Activated CD8-positive, alpha-beta memory T cell treated with anti-CD3 and anti-CD28 coated beads for 1 hour (primary cell): ENCODE measurements around the gene HBEGF.

Source experiments
- DNase-seq, 2 donors: peaks; one replicate each; pipeline ENCODE4 v3.0.0-alpha.2; 2020; ENCODE audit warnings: low read depth in 1 of 2; ENCODE audit errors: extremely low read depth in 1 of 2

HBEGF gene, protein sequence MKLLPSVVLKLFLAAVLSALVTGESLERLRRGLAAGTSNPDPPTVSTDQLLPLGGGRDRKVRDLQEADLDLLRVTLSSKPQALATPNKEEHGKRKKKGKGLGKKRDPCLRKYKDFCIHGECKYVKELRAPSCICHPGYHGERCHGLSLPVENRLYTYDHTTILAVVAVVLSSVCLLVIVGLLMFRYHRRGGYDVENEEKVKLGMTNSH

DNA sequence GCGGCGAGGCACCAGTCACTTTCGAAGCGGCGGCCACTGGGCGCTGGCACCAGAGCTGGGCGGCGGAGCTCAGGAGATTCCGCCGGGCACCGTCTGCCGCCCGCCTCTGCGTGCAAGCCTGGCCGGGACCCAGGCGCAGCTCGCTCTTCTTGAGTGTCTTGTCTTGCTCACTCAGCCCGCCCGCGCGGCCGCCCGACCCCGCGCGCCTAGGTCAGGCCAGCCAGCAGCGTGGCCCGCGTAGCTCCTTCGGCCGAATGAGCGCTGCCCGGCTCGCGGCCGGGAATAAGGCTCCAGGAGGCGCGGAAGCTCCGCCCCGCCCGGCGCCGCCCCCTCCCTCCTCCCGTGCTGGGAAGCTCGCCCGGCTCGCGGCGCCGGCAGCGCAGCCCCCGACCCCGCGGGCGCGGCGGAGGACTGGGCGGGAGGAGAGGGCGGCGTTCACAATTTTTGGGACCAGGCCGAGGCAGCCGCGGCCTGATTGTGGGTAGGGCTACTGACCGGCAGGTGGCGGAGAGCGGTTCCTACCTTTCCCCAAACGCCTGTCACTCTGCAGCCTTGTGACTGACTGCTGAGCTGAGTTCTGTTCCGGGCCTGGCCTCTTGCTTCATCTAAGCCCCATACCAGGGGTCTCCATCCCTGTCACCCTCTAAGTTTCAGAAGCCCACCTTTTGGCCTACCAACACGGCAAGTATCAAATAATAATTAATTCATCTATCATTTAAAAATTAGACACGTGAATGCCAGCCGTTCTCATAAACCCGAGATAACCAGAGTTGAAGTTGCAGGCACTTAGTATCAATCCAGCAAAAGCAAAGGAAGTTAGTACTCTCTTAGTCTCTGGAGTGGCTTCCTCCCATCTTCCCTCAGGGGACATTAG, at the start of gene HBEGF:
Gene HBEGF, minus strand, starts transcription at position 256 of the 874 bp plus-strand sequence. CDS start 275 bp downstream, outside the sequence.
- DNase-seq: peak; percentile 6 to 34

DNA sequence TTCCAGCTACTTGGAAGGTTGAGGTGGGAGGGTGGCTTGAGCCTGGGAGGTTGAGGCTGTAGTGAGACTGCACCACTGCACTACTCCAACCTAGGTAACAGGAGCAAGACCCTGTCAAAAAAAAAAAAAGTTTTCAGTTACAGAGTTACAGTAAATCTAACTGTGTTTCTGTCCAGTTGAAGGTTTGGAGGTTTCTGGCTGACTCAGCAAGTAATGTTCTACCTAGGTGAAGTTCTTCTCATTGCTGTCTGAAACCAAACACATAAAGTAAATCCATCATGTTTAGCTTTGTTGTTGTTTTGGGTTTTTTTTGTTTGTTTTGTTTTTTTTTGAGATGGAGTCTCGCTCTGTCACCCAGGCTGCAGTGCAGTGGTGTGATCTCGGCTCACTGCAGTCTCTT, 47.3 kb upstream of the HBEGF start:
- no peak for DNase-seq

GRCh38 chr5:140391732-140392131, 45.3 kb upstream of the HBEGF start:
- DNase-seq: no peak

GRCh38 chr5:140391312-140391711, 44.9 kb upstream of the HBEGF start:
- DNase-seq: no peak

GRCh38 chr5:140388052-140388451, 41.6 kb upstream of the HBEGF start:
- no peak for DNase-seq

- no peak for DNase-seq
These were observed 36.9 kb upstream of the HBEGF start for GRCh38 chr5:140383300-140383699.

DNA sequence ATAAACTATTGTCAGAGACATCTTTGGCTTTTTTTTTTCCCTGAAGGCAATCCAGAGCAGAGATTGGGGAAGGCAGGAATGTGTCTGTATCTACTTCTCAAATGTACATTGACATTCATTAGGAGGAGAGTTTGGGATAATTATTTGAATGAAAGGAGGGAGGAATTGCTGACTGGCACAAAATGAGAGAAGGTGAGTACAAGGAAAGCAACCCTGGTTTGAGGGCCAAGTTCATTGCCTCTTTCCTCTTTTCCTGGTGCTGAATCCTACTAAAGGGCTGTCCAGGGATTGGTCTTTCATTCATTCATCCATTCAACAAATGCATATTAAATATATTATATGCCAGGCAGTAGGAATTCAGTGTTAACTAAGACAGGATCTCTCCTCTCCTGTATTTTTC, 36.5 kb upstream of the HBEGF start:
- no peak for DNase-seq

DNA sequence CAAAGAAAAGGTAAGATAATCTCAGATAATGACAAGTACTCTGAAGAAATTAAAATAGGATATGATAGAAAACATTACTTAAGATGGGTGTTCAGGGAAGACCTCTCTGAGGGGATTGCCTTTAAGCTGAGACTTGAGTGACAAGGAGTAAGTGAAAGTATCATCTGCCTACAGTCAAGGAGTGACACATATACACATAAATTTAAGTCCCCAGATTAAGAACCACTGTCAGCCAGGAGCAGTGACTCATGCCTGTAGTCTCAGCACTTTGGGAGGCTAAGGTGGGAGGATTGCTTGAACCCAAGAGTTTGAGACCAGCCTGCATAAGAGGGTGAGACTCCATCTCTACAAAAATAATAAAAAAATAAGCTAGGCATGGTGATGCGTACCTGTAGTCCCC, 35.6 kb upstream of the HBEGF start:
- no peak for DNase-seq

- no peak for DNase-seq
These were observed 34.9 kb upstream of the HBEGF start for GRCh38 chr5:140381351-140381750.

DNA sequence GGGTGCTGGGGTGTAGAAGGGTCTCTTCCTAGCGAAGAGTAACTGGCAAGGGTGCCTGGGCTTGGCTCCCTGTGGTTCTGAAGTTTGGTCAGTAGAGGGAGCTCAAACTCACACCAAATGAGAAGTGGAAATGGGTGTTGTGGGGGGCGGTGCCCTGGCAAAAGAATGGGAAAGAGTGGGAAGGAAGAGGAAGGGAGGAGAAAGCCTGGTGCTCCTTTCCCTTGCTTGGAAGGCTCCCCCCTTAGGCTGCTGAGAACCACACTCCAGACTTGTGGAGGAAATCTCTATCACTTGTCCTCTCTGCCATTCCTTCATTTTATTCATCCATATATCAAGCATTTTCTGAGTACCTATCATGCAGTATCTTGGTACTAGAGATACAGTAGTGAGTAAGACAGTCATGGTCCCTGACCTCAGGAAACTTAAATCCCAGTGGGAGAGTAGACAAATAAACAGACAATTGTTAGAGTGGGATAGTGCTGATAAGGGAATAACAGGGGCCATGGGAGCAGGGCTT, 26.6 kb upstream of the HBEGF start:
- no peak for DNase-seq

DNA sequence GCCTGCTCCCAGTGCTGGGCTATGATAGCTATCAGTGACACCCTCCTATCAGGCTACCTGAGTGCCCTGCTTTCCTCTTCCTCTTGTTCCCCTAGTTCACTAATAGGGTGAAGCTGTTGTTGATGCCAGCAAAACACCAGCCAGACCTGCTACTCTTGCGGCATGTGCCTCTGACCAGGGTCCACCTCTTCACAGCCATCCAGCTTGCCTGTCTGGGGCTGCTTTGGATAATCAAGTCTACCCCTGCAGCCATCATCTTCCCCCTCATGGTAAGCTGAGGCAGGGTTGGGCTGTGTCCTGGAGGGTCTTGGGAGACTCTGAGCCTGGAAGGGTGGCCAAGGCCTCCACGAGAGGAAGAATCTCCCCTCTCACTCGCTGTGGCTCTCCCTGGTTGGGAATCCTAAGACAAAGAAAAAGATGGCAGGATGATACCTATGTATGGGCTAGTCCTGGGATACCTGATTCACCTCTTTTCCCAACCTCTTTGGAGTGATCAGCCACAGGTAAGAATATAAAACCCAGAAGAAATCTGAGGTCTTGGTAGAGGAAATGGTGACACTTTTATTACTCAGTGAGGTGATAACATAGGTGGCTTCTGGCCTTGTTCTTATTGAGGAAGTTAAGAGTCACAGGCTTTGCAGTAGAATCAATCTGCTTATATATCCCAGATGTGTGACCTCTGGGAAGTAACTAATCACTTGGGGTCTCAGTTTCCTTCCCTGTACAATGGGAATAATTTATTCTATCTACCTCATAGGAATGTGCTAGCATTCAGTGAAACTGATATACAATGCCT, 25.2 kb upstream of the HBEGF start:
- DNase-seq: no peak

DNA sequence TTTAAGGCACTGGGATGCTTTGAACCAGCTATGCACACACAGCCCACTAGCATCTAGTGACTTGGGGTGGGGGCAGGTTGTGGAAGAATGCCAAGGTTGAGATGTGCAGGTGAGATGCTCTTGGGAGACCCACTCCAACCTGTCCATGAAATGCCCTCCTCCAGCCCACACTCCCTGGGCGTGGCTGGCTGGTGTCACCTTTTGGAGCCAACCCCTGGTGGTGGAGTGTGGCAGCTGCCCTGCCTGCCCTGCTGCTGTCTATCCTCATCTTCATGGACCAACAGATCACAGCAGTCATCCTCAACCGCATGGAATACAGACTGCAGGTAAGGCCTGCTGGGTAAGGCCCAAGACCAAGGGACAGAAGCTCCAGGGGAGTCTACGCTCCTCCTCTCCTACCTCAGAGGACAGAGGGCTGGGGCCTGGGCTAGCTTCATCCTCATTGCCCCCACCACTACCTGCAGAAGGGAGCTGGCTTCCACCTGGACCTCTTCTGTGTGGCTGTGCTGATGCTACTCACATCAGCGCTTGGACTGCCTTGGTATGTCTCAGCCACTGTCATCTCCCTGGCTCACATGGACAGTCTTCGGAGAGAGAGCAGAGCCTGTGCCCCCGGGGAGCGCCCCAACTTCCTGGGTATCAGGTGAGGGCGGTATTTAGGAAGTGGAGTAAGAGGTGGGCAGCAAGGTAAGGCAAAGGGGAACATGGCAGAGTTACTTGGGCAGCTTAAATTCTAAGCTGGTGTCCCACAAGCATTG, 21.0 kb upstream of the HBEGF start:
- no peak for DNase-seq

GRCh38 chr5:140366589-140367255, 20.3 kb upstream of the HBEGF start:
- no peak for DNase-seq

DNA sequence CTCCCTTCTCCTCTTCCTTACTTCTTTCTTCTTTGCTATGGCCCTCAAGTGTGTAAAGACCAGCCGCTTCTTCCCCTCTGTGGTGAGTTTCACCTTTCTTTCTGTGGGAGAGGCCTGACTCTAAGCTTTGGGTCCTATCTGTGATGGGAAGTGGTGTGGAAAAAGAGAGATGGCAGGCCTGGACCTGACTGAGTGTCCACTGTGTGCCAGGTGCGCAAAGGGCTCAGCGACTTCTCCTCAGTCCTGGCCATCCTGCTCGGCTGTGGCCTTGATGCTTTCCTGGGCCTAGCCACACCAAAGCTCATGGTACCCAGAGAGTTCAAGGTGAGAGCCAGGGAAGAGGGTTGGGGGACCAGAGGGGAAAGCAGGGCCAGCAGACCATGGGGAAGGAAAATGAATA, 19.5 kb upstream of the HBEGF start:
- no peak for DNase-seq

DNA sequence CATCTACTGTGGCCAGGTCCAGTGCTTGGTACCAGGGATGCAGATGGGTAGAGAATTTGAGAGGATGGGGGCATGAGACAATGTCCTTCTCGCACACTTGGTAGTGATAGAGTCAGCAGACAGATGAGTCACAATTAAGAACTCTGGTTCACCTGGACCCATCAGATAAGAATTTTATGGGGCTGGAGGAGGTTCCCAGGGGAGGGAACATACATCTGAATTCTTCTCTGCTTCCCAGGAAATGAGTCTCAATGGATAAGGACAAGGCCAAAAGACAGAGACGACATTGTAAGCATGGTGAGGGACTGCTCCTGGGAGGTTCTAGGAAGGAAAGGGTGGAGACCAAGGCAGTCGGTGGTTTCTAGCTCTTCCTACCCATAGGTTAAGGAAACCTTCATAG, 18.9 kb upstream of the HBEGF start:
- DNase-seq: no peak

DNA sequence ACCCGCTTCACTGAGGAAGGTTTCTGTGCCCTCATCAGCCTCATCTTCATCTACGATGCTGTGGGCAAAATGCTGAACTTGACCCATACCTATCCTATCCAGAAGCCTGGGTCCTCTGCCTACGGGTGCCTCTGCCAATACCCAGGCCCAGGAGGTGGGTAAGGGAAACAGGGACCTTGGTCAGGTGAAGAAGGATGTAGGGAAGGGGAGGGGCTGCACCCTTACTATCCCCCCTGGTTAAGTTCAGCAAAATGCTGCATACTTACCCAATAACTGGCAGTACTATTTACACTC, 18.0 kb upstream of the HBEGF start:
- no peak for DNase-seq

DNA sequence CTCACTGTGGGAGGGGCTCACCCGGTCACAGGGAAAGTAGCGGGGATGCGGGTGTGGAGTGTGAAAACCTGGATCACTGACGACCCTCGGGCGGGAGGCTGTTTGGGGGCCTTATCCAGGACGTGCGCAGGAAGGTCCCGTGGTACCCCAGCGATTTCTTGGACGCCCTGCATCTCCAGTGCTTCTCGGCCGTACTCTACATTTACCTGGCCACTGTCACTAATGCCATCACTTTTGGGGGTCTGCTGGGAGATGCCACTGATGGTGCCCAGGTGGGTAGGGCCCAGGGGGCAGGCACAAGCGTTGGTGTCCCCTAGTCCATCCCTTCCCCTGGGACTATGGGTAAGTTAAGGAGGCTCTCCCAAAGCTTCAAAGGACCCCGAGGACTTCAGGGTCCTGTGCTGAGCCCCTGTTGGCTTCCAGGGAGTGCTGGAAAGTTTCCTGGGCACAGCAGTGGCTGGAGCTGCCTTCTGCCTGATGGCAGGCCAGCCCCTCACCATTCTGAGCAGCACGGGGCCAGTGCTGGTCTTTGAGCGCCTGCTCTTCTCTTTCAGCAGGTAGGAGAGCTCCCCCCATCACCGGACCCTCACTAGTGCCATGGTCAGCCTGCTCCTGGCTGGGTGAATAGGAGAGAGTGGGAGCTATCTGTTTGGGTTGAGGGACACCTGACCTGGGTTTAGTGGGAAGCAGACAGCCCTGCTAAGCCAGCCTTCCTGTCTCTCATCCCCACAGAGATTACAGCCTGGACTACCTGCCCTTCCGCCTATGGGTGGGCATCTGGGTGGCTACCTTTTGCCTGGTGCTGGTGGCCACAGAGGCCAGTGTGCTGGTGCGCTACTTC, 17.4 kb upstream of the HBEGF start:
- no peak for DNase-seq

DNA sequence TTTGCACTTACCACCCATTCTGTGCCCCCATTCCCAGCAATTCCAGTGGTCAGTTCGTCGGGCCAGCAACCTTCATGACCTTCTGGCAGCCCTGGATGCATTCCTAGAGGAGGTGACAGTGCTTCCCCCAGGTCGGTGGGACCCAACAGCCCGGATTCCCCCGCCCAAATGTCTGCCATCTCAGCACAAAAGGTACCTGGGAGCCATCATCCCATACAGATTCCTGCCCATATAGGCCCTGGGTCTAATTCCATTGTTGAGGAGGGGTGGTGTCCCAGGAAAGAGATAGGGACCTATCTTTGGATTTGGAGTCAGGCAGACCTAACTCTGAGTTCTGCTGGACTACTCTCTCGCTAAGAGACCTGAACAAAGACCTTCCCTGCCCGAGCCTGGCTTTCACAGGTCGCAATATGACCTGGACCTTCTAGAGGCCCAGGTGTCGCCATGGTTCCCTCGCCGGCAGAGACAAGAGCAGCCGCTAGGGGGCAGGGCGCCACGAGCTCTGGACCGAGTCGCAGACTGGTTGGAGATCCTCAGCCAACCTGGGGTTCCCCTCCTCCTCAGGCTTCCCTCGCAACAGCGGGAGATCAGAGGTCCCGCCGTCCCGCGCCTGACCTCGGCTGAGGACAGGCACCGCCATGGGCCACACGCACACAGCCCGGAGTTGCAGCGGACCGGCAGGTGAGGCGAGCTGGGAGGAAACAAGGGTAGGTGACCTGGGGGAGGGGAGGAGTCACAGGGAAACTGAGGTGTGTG, 16.6 kb upstream of the HBEGF start:
- peak; percentile 55 to 74 for DNase-seq

- DNase-seq: no peak
These were observed 15.9 kb upstream of the HBEGF start for GRCh38 chr5:140362311-140362710.
